AG04450 (cell line): ENCODE measurements around the gene PAN2. TPM values are rescaled to one million over a fixed set of nuclear protein-coding genes. Genes with fewer than 3 reads are reported as not detected.

Experiments used
- CTCF ChIA-PET: fragments of 300-600, 350-600 bp; formaldehyde crosslinking; extraction: SDS; loops from one replicate; lab custom pipeline; 2022; ENCODE audit warnings: antibody characterized with exemption, inconsistent platforms; lab: Charles Lee
- POLR2A ChIA-PET: fragments of 350-600 bp; formaldehyde crosslinking; extraction: SDS; loops from one replicate; lab custom pipeline; 2021; ENCODE audit warnings: antibody characterized with exemption, inconsistent platforms; lab: Yijun Ruan, JAX
- DNase-seq: peaks from one replicate; pipeline ENCODE4 v3.0.0-alpha.2; 2011; ENCODE audit warnings: low read depth, low spot score
- H3K27ac ChIP-seq: one replicate; pipeline ENCODE4 v1.5.1; 2012; ENCODE audit warnings: low read depth, low read length, control low read depth
- H3K27me3 ChIP-seq: one replicate; pipeline ENCODE4 v1.6.0; 2012; ENCODE audit warnings: low read length; ENCODE audit not compliant: control insufficient read depth, insufficient read depth
- H3K4me3 ChIP-seq: 2 replicates; pipeline ENCODE4 v1.5.1; 2011; ENCODE audit warnings: mild to moderate bottlenecking, low read depth, low read length, control low read depth
- H3K9me3 ChIP-seq: 2 replicates; pipeline ENCODE4 v1.5.1; 2012; ENCODE audit warnings: low read length; ENCODE audit not compliant: control insufficient read depth, insufficient read depth
- polyA plus RNA-seq: library from polyadenylated mRNA; depleted of rRNA; stranded (reverse); fragments of >200 nt; gene quantifications from 2 replicates; pipeline ENCODE4 v1.2.3, GENCODE V29; 2011
- TF ChIP-seq, protein P1 (sequence below): IDR thresholded peaks from 2 replicates; pipeline ENCODE4 v1.5.1; 2011; ENCODE audit warnings: low read depth, low read length, control low read depth, inconsistent platforms

The PAN2 gene
- polyA plus RNA-seq, 1 experiment = 18.5 TPM

DNA sequence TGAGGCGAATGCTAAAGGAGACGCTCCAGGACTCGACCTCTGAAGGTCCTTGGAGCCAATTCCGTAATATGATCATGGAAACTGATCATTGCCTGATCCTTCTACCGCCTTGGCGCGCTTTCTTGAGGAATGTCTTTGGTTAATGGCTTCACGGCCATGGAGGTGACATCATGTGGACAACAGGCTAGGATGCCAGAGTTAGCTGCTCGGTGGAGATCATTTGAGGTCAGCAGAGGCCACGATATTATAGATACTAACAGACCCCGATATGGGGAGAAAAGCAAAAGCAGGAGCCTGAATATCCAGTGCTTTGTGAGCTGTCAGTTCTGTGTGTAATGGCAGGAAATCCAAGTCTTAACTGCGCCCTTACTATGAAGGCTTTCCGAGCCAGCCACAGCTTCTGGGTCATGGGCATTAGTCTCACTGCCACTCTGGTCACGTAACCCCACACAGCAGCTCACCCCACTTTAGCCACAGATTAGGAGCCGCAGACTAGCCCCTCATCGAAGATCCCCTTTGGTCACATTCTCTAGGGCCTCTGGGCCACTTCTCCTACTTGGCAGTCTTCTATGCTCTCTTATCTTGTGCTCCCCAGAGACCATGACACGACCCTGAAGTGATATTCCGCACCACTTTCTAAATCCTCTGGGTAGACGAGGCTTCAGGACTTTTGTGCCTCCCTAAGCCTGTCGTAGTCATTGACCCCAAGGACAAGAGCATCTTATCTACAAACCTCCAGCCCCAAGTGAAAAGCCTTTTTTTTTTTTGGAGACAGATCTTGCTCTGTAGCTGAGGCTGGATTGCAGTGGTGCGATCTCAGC is 32.9 kb downstream of the PAN2 start:
- Histone ChIP-seq H3K27ac (peak overlapping the region; percentile 73), H3K27me3 (no peaks in the 10 kb centered on the region), H3K4me3 (peak overlapping the region; percentile 64), H3K9me3 (no peaks in the 10 kb centered on the region)
- DNase-seq = no peak
- CTCF ChIA-PET = interaction anchor here (0.9 to 2.3 kb wide), 3 partner anchors 8 to 213 kb away, joined by 3 to 5 read pairs (median 4); no protein-coding TSS in a partner anchor
- POLR2A ChIA-PET = interaction anchor here (0.6 to 1.7 kb wide), 5 partner anchors 8 to 59 kb away, joined by 3 to 5 read pairs (median 4); partner anchors contain the start of gene STAT2
- TF ChIP-seq, protein P1, sequence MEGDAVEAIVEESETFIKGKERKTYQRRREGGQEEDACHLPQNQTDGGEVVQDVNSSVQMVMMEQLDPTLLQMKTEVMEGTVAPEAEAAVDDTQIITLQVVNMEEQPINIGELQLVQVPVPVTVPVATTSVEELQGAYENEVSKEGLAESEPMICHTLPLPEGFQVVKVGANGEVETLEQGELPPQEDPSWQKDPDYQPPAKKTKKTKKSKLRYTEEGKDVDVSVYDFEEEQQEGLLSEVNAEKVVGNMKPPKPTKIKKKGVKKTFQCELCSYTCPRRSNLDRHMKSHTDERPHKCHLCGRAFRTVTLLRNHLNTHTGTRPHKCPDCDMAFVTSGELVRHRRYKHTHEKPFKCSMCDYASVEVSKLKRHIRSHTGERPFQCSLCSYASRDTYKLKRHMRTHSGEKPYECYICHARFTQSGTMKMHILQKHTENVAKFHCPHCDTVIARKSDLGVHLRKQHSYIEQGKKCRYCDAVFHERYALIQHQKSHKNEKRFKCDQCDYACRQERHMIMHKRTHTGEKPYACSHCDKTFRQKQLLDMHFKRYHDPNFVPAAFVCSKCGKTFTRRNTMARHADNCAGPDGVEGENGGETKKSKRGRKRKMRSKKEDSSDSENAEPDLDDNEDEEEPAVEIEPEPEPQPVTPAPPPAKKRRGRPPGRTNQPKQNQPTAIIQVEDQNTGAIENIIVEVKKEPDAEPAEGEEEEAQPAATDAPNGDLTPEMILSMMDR = no peak; the same call in 1 of the 2 replicates

DNA sequence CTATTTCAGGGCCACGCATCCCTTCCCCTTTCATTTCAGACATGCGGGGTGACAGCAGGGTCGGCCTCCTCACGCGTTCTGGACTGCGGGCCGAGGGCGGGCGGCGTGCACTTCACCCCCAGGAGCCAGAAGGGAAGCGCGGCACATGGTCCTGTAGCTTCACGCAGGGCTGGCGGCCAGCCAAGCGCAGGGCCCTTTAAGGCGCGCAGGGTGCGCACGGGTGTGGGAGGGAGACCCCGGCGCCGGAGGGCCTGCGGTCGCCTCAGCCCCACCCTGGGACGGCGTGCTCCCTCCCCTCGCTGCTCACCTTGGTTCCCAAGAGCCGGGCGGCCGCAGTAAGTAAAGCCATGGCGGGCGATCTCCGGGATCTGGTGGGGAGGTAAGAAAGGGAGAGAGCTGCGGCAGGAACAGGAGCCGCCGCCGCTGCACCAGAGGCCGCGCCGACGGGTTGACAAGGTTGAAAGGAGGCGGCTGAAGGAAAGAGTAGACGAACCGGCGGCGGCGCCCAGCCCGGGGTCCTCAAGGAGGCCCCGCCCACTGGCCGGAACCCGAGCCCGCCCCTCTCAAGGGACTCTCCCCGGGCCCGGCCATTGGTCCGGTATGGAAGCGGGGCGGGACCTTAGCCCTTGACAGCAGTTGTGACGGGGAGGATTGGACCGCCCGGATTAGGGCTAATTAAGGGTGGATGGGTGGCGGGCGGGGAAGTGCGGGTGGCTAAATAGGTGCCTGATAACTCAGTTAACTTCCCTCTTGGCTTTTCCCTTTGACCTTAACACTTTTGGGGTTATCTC is 33.8 kb downstream of the PAN2 start, which contains the start of gene CS:
TSS of gene CS (minus strand) at position 478 of the 791 bp plus-strand sequence. CDS start at position 349, 129 bp downstream.
- Histone ChIP-seq H3K4me3 (peak within 1 kb of the TSS; percentile 93), H3K27me3 (no peaks in the 10 kb centered on the region), H3K27ac (peak within 1 kb of the TSS; percentile 80), H3K9me3 (no peaks in the 10 kb centered on the region)
- TF ChIP-seq, protein P1 = no peak
- peak; percentile 91 for DNase-seq
- POLR2A ChIA-PET = interaction anchor here (1.0 to 2.2 kb wide), 4 partner anchors 13 to 164 kb away, joined by 3 to 6 read pairs (median 4); partner anchors contain the start of genes CNPY2 and STAT2
- CTCF ChIA-PET = interaction anchor here (0.9 to 2.3 kb wide), 3 partner anchors 9 to 164 kb away, joined by 4 to 5 read pairs (median 5); no protein-coding TSS in a partner anchor

DNA sequence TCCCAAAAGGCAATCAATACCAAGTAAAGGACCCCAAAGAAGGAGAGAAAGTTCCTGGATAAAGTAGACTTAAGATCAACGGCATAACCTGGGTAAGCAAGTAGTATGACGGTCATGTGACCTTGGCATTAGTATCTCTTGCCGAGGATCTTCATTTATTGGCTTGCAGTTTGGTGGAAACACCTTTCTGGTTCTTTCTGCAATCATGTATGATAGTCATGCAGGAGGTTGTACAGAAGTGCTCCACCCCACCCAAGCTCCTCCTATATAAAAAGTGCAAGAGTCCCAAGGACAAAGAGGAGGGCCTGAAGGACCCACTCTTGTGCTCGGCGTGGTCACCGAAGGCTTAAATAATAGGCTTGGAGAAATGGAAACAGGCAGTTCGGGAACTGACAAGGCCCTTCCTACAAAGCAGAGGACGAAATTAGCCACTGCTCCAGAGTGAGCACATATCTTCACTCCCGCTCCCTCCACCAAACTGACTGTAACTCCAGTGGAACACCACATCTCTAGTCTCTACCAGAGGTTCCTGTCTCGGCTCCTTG is 34.4 kb downstream of the PAN2 start:
- Histone ChIP-seq H3K27me3 (no peaks in the 10 kb centered on the region), H3K9me3 (no peaks in the 10 kb centered on the region), H3K27ac (peak overlapping the region; percentile 80), H3K4me3 (peak overlapping the region; percentile 93)
- ChIA-PET CTCF (interaction anchor here (1.7 to 2.3 kb wide), 2 partner anchors 9 to 13 kb away, joined by 5 read pairs; no protein-coding TSS in a partner anchor), POLR2A (interaction anchor here (0.6 to 2.2 kb wide), 5 partner anchors 12 to 187 kb away, joined by 3 to 6 read pairs (median 3); partner anchors contain the start of genes CNPY2 and STAT2)
- TF ChIP-seq, protein P1 = no peak
- DNase-seq = no peak

DNA sequence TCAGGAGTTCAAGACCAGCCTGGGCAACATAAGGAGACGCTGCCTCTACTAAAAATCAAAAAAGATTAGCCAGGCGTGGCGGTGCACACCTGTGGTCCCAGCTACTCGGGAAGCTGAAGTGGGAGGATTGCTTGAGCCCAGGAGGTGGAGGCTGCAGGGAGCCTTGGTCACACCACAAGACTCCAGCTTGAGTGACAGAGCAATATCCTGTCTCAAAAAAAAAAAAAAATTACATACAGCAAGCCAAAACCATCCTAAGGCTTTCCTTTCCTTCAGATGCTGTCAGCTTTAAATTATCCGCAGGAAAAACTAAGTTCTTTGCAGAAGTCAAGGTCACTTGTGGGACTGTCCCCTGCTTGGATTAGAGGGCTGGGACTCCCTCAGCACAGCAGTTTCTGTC is 35.0 kb downstream of the PAN2 start:
- H3K27me3 ChIP-seq = no peaks in the 10 kb centered on the region
- DNase-seq = no peak
- TF ChIP-seq, protein P1 = no peak
- CTCF ChIA-PET = interaction anchor here (1.0 to 2.3 kb wide), 4 partner anchors 10 to 165 kb away, joined by 3 to 9 read pairs (median 5); no protein-coding TSS in a partner anchor
- H3K27ac ChIP-seq = no peak overlapping the region
- POLR2A ChIA-PET = interaction anchor here (0.6 to 2.2 kb wide), 6 partner anchors 9 to 187 kb away, joined by 3 to 6 read pairs (median 4); partner anchors contain the start of genes CNPY2 and STAT2
- no peaks in the 10 kb centered on the region for H3K9me3 ChIP-seq
- H3K4me3 ChIP-seq = peak overlapping the region; percentile 93
